SJSA1 (cell line): ENCODE measurements around the gene AGPAT2. TPM values are rescaled to one million over a fixed set of nuclear protein-coding genes. Genes with fewer than 3 reads are reported as not detected.
A peak's percentile ranks its signal among the peaks of the same experiment; 100 is the strongest.

ENCODE experiments used
- DNase-seq, 2 experiments: peaks; one replicate each; pipeline ENCODE4 v3.0.0-alpha.2; 2015 to 2020; ENCODE audit warnings: low spot score in 2 of 2, low read depth in 1 of 2
- H3K27ac ChIP-seq: fragments of 250-450 bp; sonication (Bioruptor Pico); 2 replicates; pipeline ENCODE4 v1.5.1; 2020; ENCODE audit warnings: mild to moderate bottlenecking, moderate library complexity
- H3K27me3 ChIP-seq: fragments of 250-450 bp; sonication (Bioruptor Pico); replicated peaks from 2 replicates; pipeline ENCODE4 v1.5.1; 2020; ENCODE audit warnings: mild to moderate bottlenecking, moderate library complexity
- H3K36me3 ChIP-seq: fragments of 250-450 bp; sonication (Bioruptor Pico); 2 replicates; pipeline ENCODE4 v1.5.1; 2020; ENCODE audit warnings: mild to moderate bottlenecking
- H3K4me1 ChIP-seq: fragments of 250-450 bp; sonication (Bioruptor Pico); replicated peaks from 2 replicates; pipeline ENCODE4 v1.6.1; 2021; ENCODE audit warnings: mild to moderate bottlenecking
- H3K4me3 ChIP-seq: fragments of 250-450 bp; sonication (Bioruptor Pico); 2 replicates; pipeline ENCODE4 v1.5.1; 2020; ENCODE audit warnings: mild to moderate bottlenecking
- H3K9me3 ChIP-seq: fragments of 250-450 bp; sonication (Bioruptor Pico); replicated peaks from 2 replicates; pipeline ENCODE4 v1.5.1; 2020; ENCODE audit warnings: mild to moderate bottlenecking
- total RNA-seq: library from RNA; depleted of rRNA; stranded (reverse); fragments of >200 nt; shearing (Covaris generic); gene quantifications from 2 replicates; pipeline ENCODE4 v1.2.3, GENCODE V29; 2014

The AGPAT2 gene
- total RNA-seq, 1 experiment from 2014 or later = 30.1 TPM

DNA sequence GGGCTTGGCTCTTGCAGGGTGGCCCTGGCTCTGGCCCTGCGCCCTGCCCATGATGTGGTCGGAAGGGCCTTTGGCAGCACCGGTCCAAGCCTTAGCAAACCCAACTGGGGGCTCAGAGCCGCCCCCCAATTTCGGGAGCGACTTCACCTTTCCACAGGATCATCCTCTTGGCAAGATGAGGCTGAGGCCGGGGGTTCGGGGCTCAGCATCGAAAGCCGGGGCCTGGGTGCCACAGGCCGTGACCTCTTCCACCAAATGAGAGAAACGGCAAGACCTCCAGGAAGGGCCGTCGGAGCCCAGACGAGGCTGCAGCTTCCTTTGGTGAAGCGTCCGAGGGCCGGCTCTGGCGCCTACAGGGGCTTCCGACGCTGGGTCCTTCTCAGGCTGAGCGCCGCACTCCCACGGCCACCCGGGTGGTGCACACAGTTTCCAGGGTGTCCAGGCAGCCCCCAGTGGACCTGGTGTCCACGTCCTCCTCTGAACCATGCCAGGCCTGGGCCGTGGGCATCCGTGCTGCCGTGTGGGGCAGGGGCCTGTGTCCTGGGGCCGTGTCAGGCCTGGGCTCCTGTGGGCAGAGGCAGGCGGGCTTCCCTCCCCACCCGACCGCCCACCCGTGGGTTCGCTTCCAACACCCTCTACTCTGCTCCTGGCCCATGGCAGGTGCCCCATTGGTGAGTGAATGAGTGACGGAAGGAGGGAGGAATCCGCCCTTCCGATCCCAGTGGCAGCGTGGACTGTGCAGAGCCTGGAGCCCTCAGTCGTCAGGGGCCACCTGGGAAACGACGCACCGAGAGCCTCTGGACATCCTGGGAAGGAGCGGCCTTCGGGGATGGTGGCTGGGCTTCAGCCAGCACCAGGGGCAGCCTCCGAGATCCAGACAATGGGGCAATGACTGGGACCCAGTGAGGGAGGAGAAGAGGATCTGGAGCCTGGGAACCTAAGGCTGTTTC lies 5.2 kb upstream of the AGPAT2 start:
- no peak for DNase-seq
- Histone ChIP-seq H3K36me3 (no peaks in the 10 kb centered on the region), H3K9me3 (no peaks in the 10 kb centered on the region), H3K4me3 (no peak overlapping the region), H3K27me3 (peaks cover 11% of the 10 kb centered on the region; the same call in 1 of the 2 replicates), H3K4me1 (peaks cover 6% of the 10 kb centered on the region), H3K27ac (no peak overlapping the region)

DNA sequence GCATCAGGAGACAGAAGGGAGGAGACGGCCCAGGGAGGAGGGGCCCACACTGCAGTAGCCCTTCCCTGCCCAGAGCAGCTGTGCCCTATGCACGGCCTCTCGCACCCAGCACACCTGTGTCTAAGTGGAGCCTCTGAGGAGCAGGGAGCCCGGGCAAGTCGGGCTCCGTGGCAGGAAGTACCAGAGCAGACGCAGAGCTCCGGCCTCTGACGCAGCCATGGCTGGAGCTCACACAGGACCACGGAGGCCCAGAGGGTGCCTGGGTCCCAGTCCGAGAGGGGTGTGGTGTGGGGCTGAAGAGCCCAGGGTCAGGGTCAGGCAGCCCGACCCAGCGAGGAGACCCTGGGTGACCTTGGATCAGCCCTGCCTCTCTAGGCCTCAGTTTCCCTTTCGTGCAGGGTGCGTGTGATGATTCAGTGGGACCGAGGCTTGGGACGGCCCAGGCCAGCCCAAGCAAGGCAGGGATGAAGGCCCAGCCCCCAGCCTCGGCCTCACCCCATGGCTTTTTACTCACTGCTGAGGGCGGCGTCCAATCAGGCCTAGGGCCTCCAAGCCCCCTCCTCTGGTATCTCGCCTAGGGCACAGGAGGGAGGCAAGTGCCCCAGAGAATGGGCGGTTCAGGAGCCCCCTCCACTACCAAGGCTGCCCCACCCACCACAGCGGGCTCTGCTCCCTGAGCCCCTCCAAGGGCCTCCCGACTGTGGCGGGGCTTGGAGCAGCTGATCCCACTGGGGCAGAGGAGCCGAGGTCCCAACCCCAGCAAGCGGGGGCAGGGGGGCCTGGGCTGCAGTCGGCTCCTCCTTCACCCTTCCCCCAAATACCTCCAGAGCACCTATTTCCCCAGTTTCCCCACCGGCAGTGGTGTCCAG lies 4.3 kb upstream of the AGPAT2 start:
- Histone ChIP-seq H3K4me3 (no peak overlapping the region), H3K27ac (no peak overlapping the region), H3K4me1 (peaks cover 7% of the 10 kb centered on the region), H3K36me3 (0 out of 2 replicates have a peak, but pooled peaks cover 2% of the 10 kb centered on the region), H3K27me3 (peaks cover 11% of the 10 kb centered on the region; the same call in 1 of the 2 replicates), H3K9me3 (0 out of 2 replicates have a peak, but pooled peaks cover under 1% of the 10 kb centered on the region)
- DNase-seq = no peak

DNA sequence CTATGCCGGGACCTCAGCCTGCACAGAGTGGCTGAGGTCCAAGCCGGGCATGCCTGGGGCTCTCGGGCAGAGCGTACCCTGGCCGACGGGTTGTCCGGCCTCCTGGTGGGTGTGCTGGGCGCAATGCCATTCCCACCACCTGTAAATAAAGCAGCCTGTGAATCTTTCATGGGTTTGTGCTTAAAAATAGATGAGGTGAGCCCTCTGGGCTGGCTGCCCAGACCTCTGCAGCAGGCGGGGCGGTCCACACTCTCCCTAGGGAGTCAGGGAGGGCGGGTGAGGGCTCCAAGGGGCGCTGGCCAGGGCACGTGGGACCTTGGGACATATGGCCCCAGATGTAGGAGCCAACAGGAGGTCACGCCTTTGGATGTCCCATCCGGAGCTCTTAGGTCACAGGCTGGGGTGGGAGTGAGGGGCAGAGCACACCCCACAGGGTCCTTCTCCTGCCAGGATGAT lies 3.6 kb upstream of the AGPAT2 start:
- no peak for DNase-seq
- 0 out of 2 replicates have a peak, but pooled peaks cover 2% of the 10 kb centered on the region for H3K36me3 ChIP-seq

DNA sequence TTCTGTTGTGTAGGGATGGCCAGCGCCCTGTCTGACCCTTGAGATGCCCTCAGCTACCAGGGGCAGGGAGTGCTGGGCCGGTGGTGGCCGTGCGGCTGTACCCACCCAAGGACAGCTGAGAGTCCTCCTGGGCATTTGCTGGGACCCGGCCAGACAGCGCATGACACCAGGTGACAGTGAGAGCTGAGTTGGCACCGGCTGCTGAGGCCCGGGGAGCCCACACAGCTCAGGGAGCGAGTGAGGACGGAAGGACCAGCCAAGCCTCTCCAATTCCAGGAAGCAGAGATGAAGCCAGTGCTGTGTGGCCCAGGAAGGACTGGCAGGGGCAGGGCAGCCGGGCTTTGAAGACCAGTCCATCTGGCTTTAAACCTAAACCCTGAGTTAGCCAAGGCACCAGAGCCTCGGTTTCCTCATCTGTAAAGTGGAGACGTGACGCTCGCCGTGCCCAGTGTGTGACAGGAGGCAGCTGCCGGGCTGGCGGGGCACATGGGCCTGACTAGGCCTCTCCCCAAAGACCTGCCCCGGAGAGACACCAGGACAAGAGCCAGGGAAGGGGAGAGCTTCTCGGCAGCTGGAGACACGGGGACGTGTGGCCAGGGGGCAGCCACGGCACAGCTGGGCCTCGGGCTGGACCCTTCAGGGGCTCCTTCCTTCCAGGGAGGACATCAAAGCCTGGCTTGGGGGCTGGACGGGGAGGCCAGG lies 3.0 kb upstream of the AGPAT2 start:
- Histone ChIP-seq H3K4me1 (peaks cover 15% of the 10 kb centered on the region), H3K36me3 (0 out of 2 replicates have a peak, but pooled peaks cover 2% of the 10 kb centered on the region), H3K27me3 (peaks cover 8% of the 10 kb centered on the region; the same call in 1 of the 2 replicates), H3K27ac (no peak overlapping the region), H3K4me3 (no peak overlapping the region), H3K9me3 (0 out of 2 replicates have a peak, but pooled peaks cover 3% of the 10 kb centered on the region)
- DNase-seq = no peak

More for the DNA sequence above, 3.6 kb upstream of the AGPAT2 start:
- Histone ChIP-seq H3K4me1 (peaks cover 14% of the 10 kb centered on the region), H3K9me3 (0 out of 2 replicates have a peak, but pooled peaks cover 3% of the 10 kb centered on the region), H3K27me3 (peaks cover 11% of the 10 kb centered on the region; the same call in 1 of the 2 replicates), H3K27ac (no peak overlapping the region), H3K4me3 (no peak overlapping the region)

DNA sequence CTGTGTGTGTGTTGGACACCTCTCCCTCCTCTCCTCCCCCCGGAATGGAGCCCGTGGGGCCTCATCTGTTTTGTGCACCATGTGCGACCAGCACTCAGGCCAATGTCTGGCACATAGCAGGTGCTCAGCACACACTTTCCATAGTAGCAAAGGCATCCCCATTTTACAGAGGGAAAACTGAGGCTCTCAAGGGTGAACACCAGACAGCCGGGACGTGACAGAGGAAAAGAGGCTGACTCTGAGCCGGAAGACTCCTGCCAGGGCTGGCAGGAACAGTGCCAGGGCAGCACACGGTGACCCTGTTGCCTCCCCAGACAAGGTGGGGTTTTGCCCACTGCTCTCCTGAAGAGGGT lies 1.8 kb upstream of the AGPAT2 start:
- Histone ChIP-seq H3K4me3 (no peak overlapping the region), H3K27me3 (peaks cover 3% of the 10 kb centered on the region; the same call in 1 of the 2 replicates), H3K9me3 (0 out of 2 replicates have a peak, but pooled peaks cover 3% of the 10 kb centered on the region), H3K4me1 (peaks cover 14% of the 10 kb centered on the region), H3K36me3 (0 out of 2 replicates have a peak, but pooled peaks cover 2% of the 10 kb centered on the region), H3K27ac (no peak overlapping the region)
- DNase-seq = no peak

DNA sequence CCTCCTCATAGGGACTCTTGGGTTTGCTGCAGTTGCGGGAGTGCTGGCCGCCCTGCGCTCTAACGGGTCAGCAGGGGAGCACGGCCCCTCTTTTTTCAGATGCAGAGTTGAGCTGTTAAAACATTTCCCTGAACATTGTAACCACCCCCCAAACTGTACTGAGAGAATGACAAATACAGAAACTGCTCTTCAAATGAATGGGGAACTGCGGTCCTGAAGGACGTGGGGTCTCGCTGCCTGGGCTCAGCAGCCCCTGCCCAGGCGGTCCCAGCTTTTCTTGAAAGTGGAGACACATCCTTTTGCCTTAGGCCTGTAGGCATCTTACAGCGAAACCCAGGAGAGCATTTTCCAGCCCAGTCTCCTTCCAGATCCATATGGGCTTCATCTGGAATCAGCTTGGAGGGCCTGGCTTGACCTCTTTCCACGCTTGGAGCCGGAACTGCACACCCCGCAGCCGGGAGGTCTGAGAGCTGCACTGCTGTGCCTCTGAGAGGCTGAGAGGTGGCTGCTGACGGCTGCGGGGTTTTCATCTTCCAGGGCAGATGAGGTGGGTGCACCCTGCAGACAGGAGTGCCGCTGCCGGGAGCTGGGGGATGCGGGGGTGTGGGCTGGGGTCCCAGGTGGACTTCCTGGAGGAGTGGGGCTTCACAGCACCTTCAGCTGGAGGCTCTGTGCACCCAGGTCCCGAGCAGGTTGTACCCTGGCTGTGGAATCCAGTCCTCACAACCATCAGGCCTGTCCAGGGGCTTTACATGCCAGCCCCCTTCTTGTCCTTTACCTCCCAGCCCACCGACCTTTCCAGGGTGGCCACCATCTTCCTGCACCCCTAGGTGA lies 1.2 kb upstream of the AGPAT2 start:
- Histone ChIP-seq H3K27ac (no peak overlapping the region), H3K27me3 (no peaks in the 10 kb centered on the region; the same call in 1 of the 2 replicates), H3K36me3 (0 out of 2 replicates have a peak, but pooled peaks cover 2% of the 10 kb centered on the region), H3K4me3 (no peak overlapping the region), H3K4me1 (peaks cover 10% of the 10 kb centered on the region), H3K9me3 (0 out of 2 replicates have a peak, but pooled peaks cover 3% of the 10 kb centered on the region)
- DNase-seq = no peak

DNA sequence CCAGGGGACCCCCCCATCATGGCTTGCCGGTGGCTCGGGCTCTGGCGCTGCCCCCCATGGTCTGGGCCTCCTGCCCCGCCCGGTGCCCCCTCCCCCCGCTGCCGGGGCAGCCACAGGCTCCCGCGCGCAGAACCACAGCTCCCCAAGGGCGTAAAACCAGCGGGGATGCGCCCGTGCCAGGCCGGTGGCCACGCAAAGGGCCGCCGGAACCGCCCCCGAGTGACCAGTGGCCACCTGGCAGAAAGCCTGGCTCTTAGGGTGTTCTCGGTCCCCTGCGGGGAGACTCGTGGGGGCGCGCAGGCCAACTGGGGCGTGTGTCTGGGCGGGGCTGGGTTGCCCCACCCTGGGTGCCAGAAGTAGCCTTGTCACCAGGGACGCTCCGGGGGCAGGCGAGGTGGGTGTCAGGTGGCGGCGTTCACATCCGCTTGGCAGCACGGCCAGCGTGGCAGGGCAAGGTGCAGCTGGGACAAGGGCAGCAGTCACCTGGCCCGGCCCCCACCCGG lies 515 bp upstream of the AGPAT2 start:
- Histone ChIP-seq H3K9me3 (0 out of 2 replicates have a peak, but pooled peaks cover 3% of the 10 kb centered on the region), H3K27me3 (no peaks in the 10 kb centered on the region), H3K4me3 (no peak overlapping the region), H3K36me3 (0 out of 2 replicates have a peak, but pooled peaks cover 2% of the 10 kb centered on the region), H3K4me1 (peaks cover 10% of the 10 kb centered on the region), H3K27ac (no peak overlapping the region)
- no peak for DNase-seq

DNA sequence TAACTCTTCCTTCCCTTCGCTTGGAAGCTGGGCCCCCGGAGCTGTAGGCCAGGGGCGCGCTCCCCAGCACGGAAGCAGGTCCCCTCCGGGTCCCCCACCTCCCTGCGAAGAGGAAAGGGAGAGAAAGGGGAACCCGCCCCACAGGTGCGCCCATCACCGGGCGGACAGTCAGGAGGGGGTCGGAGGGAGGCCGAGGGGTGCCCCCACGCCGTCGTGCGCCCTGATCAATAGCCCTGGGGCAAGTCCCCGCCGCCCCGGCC lies 793 bp downstream of the AGPAT2 start:
- Histone ChIP-seq H3K9me3 (0 out of 2 replicates have a peak, but pooled peaks cover 3% of the 10 kb centered on the region), H3K27ac (no peak overlapping the region), H3K4me1 (peaks cover 10% of the 10 kb centered on the region), H3K36me3 (0 out of 2 replicates have a peak, but pooled peaks cover 2% of the 10 kb centered on the region), H3K4me3 (peak overlapping the region; percentile 66), H3K27me3 (no peaks in the 10 kb centered on the region)
- DNase-seq = no peak

DNA sequence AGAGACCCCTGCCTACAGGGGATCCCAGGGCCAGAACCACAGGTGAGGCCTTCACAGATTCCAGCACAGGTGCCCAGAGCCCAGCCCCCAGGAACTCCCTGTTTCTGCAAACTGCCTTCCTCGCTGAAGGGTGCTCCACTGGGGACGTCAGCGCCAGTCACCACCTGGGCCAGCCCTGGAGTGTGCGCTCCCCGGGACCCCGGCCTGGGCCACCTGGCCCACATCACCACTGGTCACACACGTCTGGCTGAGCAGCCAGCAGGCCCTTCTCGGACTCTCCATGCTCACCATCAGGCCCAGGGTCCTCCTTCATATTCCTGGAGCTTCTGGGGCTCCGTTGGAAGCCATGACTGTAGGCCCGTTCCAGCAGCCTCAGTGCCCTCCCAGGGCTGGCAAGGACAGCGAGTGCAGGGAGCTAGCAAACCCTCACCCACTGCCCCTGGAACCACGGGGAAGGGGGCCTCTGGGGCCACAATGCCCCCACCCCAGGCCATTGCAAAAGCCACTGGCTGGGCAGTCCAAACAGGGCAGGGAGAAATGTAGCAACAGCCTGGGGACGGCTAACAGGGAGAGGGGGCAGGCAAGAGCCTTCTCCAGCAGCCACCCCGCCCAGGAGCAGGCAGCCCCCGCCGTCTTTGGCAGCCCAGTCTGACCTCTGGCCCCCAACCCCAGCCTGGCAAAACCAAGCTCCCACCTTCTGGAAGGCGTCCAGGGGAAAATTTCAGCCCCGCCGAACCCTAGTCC lies 1.3 kb downstream of the AGPAT2 start:
- no peak overlapping the region for H3K27ac ChIP-seq
- 0 out of 2 replicates have a peak, but pooled peaks cover 3% of the 10 kb centered on the region for H3K9me3 ChIP-seq
- H3K4me3 ChIP-seq = peak overlapping the region; percentile 66
- no peak for DNase-seq
- no peaks in the 10 kb centered on the region for H3K27me3 ChIP-seq
- H3K36me3 ChIP-seq = 0 out of 2 replicates have a peak, but pooled peaks cover 2% of the 10 kb centered on the region
- H3K4me1 ChIP-seq = peaks cover 10% of the 10 kb centered on the region

DNA sequence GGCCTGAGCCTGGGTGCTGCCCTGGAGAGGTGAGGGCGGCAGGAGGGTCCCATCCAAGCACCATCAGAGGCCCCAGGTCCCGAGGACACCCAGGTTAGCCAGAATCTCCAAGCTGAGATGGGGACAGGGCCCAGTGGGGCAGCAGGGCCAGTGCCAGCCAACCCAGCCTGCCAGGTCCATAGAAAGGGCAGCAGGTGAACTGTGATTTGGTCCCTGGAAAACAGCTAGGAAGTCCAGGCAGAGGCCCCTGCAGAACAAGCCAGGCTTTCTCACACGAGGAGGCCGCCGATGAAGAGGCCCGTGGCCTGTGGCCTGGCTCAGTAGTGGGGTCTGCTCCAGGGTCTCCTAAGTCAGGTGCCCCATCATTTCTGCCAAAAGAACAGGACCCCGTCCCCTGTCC lies 2.0 kb downstream of the AGPAT2 start:
- Histone ChIP-seq H3K9me3 (0 out of 2 replicates have a peak, but pooled peaks cover 3% of the 10 kb centered on the region), H3K36me3 (0 out of 2 replicates have a peak, but pooled peaks cover 2% of the 10 kb centered on the region), H3K27me3 (no peaks in the 10 kb centered on the region), H3K4me1 (peaks cover 10% of the 10 kb centered on the region), H3K27ac (no peak overlapping the region), H3K4me3 (no peak overlapping the region)
- DNase-seq = no peak

DNA sequence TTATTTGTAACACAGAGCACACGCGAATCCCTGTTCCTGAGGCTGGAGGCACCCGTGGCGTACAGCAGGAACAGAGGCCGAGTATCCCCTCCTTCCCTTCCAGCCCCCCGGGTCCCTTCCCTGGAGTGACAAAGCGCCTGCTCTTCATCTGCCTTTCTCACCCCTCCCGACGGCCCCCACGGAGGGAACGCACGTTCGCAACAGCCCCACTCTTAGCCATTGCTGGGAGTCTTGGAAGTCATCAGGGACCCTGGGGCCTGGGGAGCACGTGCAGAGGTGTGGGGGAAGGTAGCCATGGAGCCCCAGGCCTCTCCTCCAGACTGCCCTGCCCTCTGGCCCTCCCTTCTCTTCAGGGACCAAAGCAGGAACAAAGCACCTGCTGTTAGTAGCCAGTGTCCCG lies 2.5 kb downstream of the AGPAT2 start:
- DNase-seq = no peak
- H3K27me3 ChIP-seq = no peaks in the 10 kb centered on the region
- H3K4me1 ChIP-seq = peaks cover 10% of the 10 kb centered on the region
- H3K36me3 ChIP-seq = 0 out of 2 replicates have a peak, but pooled peaks cover 2% of the 10 kb centered on the region
- H3K4me3 ChIP-seq = no peak overlapping the region
- H3K27ac ChIP-seq = no peak overlapping the region
- 0 out of 2 replicates have a peak, but pooled peaks cover 3% of the 10 kb centered on the region for H3K9me3 ChIP-seq
